ENCODE results near the gene MARCHF10.

GRCh38 chr17:62750631-62751051 is 57.5 kb downstream of the MARCHF10 start:
- TF ChIP-seq POLR2A (IDR thresholded peaks at IDR 0.05; ENCODE audit: low read depth, low read length) = no peak
- no peak for TF ChIP-seq TAF1 (IDR thresholded peaks at IDR 0.05; ENCODE audit: low read depth, low read length)
- TF ChIP-seq POLR2AphosphoS5 (IDR thresholded peaks at IDR 0.05; ENCODE audit: low read depth, low read length) = no peak
- TF ChIP-seq SPI1 (IDR thresholded peaks at IDR 0.05; ENCODE audit: low read depth, low read length) = no peak
- TF ChIP-seq POU2F2 (IDR thresholded peaks at IDR 0.05; ENCODE audit: low read depth, low read length) = no peak
- no peak for TF ChIP-seq PAX5 (IDR thresholded peaks at IDR 0.05; ENCODE audit: insufficient read depth, low read length, severe bottlenecking)

Measured in GM12891 (cell line).